A549 (cell line): ENCODE data around the gene TBC1D23. TPM values are rescaled to one million over a fixed set of nuclear protein-coding genes. Genes with fewer than 3 reads are reported as not detected.
A peak's percentile ranks its signal among the peaks of the same experiment; 100 is the strongest.

Source experiments
- ATAC-seq, 2 experiments: fragments of 200-7000 bp in 1 of 2; fragments of >200 bp in 1 of 2; cut with Nextera tagmentation in 1 of 2; cut with Tn5 transposase in 1 of 2; 3 replicates each; pipeline versions ENCODE4 v1.8.0 to v1.9.1; 2018 to 2020; ENCODE audit warnings: mild to moderate bottlenecking in 1 of 2, moderate library complexity in 1 of 2
- CTCF ChIA-PET: fragments of 300-600 bp; sonication (Branson Sonifier 250); formaldehyde crosslinking; extraction: SDS; loops from one replicate; lab custom pipeline; 2021; ENCODE audit warnings: antibody characterized with exemption, inconsistent platforms; lab: Yijun Ruan, JAX
- POLR2A ChIA-PET: fragments of 350-600 bp; formaldehyde crosslinking; extraction: SDS; loops from one replicate; lab custom pipeline; 2021; ENCODE audit warnings: antibody characterized with exemption, inconsistent platforms; lab: Yijun Ruan, JAX
- DNase-seq, 2 experiments: peaks; one replicate each; pipeline versions ENCODE4 v3.0.0 to v3.0.0-alpha.2; 2011 to 2016; ENCODE audit warnings: low read depth in 1 of 2, low spot score in 1 of 2
- FAIRE-seq: peaks from 2 replicates; lab custom pipeline; 2011; peaks lifted over from hg19 to GRCh38; lab: Jason Lieb, UNC
- H3K27ac ChIP-seq, 2 experiments: fragments of >200 bp; sonication (Bioruptor Twin); formaldehyde crosslinking; 3 replicates each; pipeline ENCODE4 v1.5.1; 2016 to 2017
- H3K4me1 ChIP-seq: fragments of >200 bp; sonication (Bioruptor Twin); formaldehyde crosslinking; 3 replicates; pipeline ENCODE4 v1.6.1; 2016
- H3K4me2 ChIP-seq: fragments of >200 bp; sonication (Bioruptor Twin); formaldehyde crosslinking; 3 replicates; pipeline ENCODE4 v1.6.1; 2016
- H3K4me3 ChIP-seq: fragments of >200 bp; sonication (Bioruptor Twin); formaldehyde crosslinking; 3 replicates; pipeline ENCODE4 v1.5.1; 2016
- H3K9me3 ChIP-seq: fragments of >200 bp; sonication (Bioruptor Twin); formaldehyde crosslinking; 3 replicates; pipeline ENCODE4 v1.6.1; 2016
- CHD2 ChIP-seq: fragments of 150-350 bp; IDR thresholded peaks from 2 replicates; pipeline ENCODE4 v1.6.1; 2014; ENCODE audit warnings: low read length; ENCODE audit not compliant: partially characterized antibody
- E2F6 ChIP-seq: IDR thresholded peaks from 2 replicates; pipeline ENCODE4 v1.6.1; 2012; ENCODE audit warnings: low read depth, borderline replicate concordance
- EP300 ChIP-seq, 2 experiments: fragments of >200 bp; sonication (Bioruptor Twin); formaldehyde crosslinking; IDR thresholded peaks; 2 replicates in 1 of 2; 3 replicates in 1 of 2; pipeline ENCODE4 v1.6.1; 2016 to 2017
- GATA3 ChIP-seq: IDR thresholded peaks from 2 replicates; pipeline ENCODE4 v1.6.1; 2012; ENCODE audit warnings: borderline replicate concordance
- HDAC2 ChIP-seq: fragments of 200-600 bp; sonication (generic); IDR thresholded peaks from 2 replicates; pipeline ENCODE4 v1.6.1; 2016
- JUN ChIP-seq, 2 experiments: fragments of >200 bp; sonication (Bioruptor Twin); formaldehyde crosslinking; IDR thresholded peaks; 2 replicates in 1 of 2; 3 replicates in 1 of 2; pipeline ENCODE4 v1.6.1; 2016 to 2017
- MAZ ChIP-seq: fragments of 150-350 bp; IDR thresholded peaks from 2 replicates; pipeline ENCODE4 v1.6.1; 2014; ENCODE audit warnings: antibody characterized with exemption, low read depth, low read length, borderline replicate concordance
- NFE2L2 ChIP-seq: fragments of 150-350 bp; conservative IDR thresholded peaks from 2 replicates; pipeline ENCODE4 v1.6.1; 2014; ENCODE audit warnings: low read length
- PBX3 ChIP-seq: IDR thresholded peaks from 2 replicates; pipeline ENCODE4 v1.6.1; 2012
- POLR2A ChIP-seq: IDR thresholded peaks from 2 replicates; pipeline ENCODE4 v1.6.1; 2012; ENCODE audit warnings: mild to moderate bottlenecking, low read length
- POLR2AphosphoS2 ChIP-seq: conservative IDR thresholded peaks from 2 replicates; pipeline ENCODE4 v1.6.1; 2012; ENCODE audit warnings: low read length, improper control_type of control experiment, inconsistent platforms
- RAD21 ChIP-seq, 2 experiments: fragments of >200 bp in 1 of 2; sonication (Bioruptor Twin) in 1 of 2; formaldehyde crosslinking in 1 of 2; IDR thresholded peaks in 1 of 2; conservative IDR thresholded peaks in 1 of 2; 2 replicates in 1 of 2; 3 replicates in 1 of 2; pipeline ENCODE4 v1.6.1; 2012 to 2018; ENCODE audit warnings: inconsistent platforms in 1 of 2
- RARB ChIP-seq: fragments of 250-450 bp; sonication (Bioruptor Pico); IDR thresholded peaks from 2 replicates; pipeline ENCODE4 v1.8.0; 2021; ENCODE audit warnings: mild to moderate bottlenecking, moderate library complexity
- RNF2 ChIP-seq: fragments of 200-600 bp; sonication (generic); IDR thresholded peaks from 2 replicates; pipeline ENCODE4 v1.6.1; 2016; ENCODE audit warnings: low read depth, mild to moderate bottlenecking, antibody characterized with exemption, moderate library complexity, borderline replicate concordance
- SMC3 ChIP-seq: fragments of >200 bp; sonication (Bioruptor Twin); formaldehyde crosslinking; IDR thresholded peaks from 3 replicates; pipeline ENCODE4 v1.6.1; 2018; ENCODE audit warnings: inconsistent platforms
- TFCP2L1 ChIP-seq: fragments of 250-450 bp; sonication (Bioruptor Pico); IDR thresholded peaks from 2 replicates; pipeline ENCODE4 v1.5.0; 2021; ENCODE audit warnings: mild to moderate bottlenecking
- USF2 ChIP-seq: fragments of 450-650 bp; IDR thresholded peaks from 2 replicates; pipeline ENCODE4 v1.6.1; 2014; ENCODE audit warnings: antibody characterized with exemption
- ZC3H11A ChIP-seq: fragments of 450-650 bp; IDR thresholded peaks from 2 replicates; pipeline ENCODE4 v1.6.1; 2014; ENCODE audit warnings: antibody characterized with exemption, mild to moderate bottlenecking
- ZNF302 ChIP-seq: fragments of 250-450 bp; sonication (Bioruptor Pico); IDR thresholded peaks from 2 replicates; pipeline ENCODE4 v1.9.0; 2021; ENCODE audit warnings: inconsistent platforms, mild to moderate bottlenecking, moderate library complexity
- ZSCAN20 ChIP-seq: fragments of 250-450 bp; sonication (Bioruptor Pico); IDR thresholded peaks from 2 replicates; pipeline ENCODE4 v1.8.0; 2022; ENCODE audit warnings: mild to moderate bottlenecking, moderate library complexity
- whole genome bisulfite sequencing: methylation state at CpG from one replicate; pipeline ENCODE4 v1.1.6; 2017; ENCODE audit errors: missing lambda C conversion rate; 5-methylcytosine and 5-hydroxymethylcytosine counted together
- polyA plus RNA-seq, 4 experiments: library from polyadenylated mRNA; depleted of rRNA in 3 of 4; stranded (reverse); fragments of >200 nt; fragmentation: RNase III in 1 of 4; extraction: RNeasy Plus Mini Kit Qiagen cat#74134 plus additional on column Dnase treatment in 1 of 4; gene quantifications; 2 replicates in 3 of 4; 3 replicates in 1 of 4; pipeline ENCODE4 v1.2.3, GENCODE V29; 2011 to 2017

Gene TBC1D23
- polyA plus RNA-seq, 2 of the 4 experiments (the other 2 are of a cell fraction) = 14.5 to 29.4 TPM

GRCh38 chr3:100256731-100257151 lies 4.1 kb upstream of the TBC1D23 start:
- POLR2A ChIA-PET = interaction anchor here (0.7 kb wide), 1 partner anchor 415 kb away, joined by 3 read pairs; no protein-coding TSS in a partner anchor
- H3K4me2 ChIP-seq = no peak overlapping the region
- H3K4me3 ChIP-seq = no peak overlapping the region
- no peak for DNase-seq
- H3K4me1 ChIP-seq = peaks cover 6% of the 10 kb centered on the region; the same call in 2 of the 3 replicates
- CTCF ChIA-PET = interaction anchor here (1.4 to 5.2 kb wide), 4 partner anchors 211 to 425 kb away, joined by 3 to 118 read pairs (median 60); no protein-coding TSS in a partner anchor
- no peak for ATAC-seq
- TF ChIP-seq ZNF302 (CRISPR knock-in tag) (no peak), ZC3H11A (no peak), HDAC2 (no peak), MAZ (no peak), E2F6 (no peak), TFCP2L1 (no peak)
- TF ChIP-seq, all 56 proteins: peak for 0
- FAIRE-seq = no peak
- Histone ChIP-seq H3K9me3 (no peaks in the 10 kb centered on the region), H3K27ac (no peak overlapping the region)

- ChIA-PET POLR2A (no interaction called here), CTCF (interaction anchor here (1.2 to 5.2 kb wide), 3 partner anchors 16 to 426 kb away, joined by 3 to 118 read pairs (median 74); no protein-coding TSS in a partner anchor)
- WGBS = 62% methylated on average over 3 of the region's 3 CpGs
- FAIRE-seq (no peak), DNase-seq (no peak), ATAC-seq (no peak)
- H3K4me3 ChIP-seq = no peak overlapping the region
- TF ChIP-seq PBX3 (no peak), RNF2 (no peak), CHD2 (no peak), RARB (CRISPR knock-in tag) (no peak), POLR2AphosphoS2 (no peak), EP300 (IDR thresholded peaks at IDR 0.05) (no peak), ZSCAN20 (CRISPR knock-in tag) (no peak), RAD21 (conservative IDR thresholded peaks at IDR 0.05 in 1 of 2, IDR thresholded peaks at IDR 0.05 in 1 of 2) (no peak)
- no peak overlapping the region for H3K27ac ChIP-seq
- H3K4me1 ChIP-seq = peaks cover 10% of the 10 kb centered on the region; the same call in 2 of the 3 replicates
- no peaks in the 10 kb centered on the region for H3K9me3 ChIP-seq
- no peak overlapping the region for H3K4me2 ChIP-seq
Measured at GRCh38 chr3:100257586-100257985, 3.2 kb upstream of the TBC1D23 start.

GRCh38 chr3:100260081-100260684 lies 609 bp upstream of the TBC1D23 start:
- CTCF ChIA-PET = interaction anchor here (0.8 to 2.9 kb wide), 7 partner anchors 10 to 437 kb away, joined by 3 to 13 read pairs (median 3); no protein-coding TSS in a partner anchor
- FAIRE-seq (no peak), DNase-seq (no peak), ATAC-seq (peak in 1 of 2 experiments; percentile 3; a peak in 1 of 6 replicates)
- H3K9me3 ChIP-seq = no peaks in the 10 kb centered on the region
- peak overlapping the region; percentile 80 for H3K4me2 ChIP-seq
- WGBS = 48% methylated on average over 18 of the region's 18 CpGs
- H3K27ac ChIP-seq = peak overlapping the region; percentile 70 to 78
- no peak for TF ChIP-seq PBX3
- 0 out of 2 replicates have a peak, but pooled peaks have one; percentile 48 for TF ChIP-seq E2F6
- TF ChIP-seq POLR2A = no peak
- no peak for TF ChIP-seq MAZ
- TF ChIP-seq USF2 = no peak
- 0 out of 2 replicates have a peak, but pooled peaks have one; percentile 8 for TF ChIP-seq NFE2L2
- 0 out of 2 replicates have a peak, but pooled peaks have one; percentile 15 for TF ChIP-seq TFCP2L1
- no peak for TF ChIP-seq GATA3
- TF ChIP-seq SMC3 = no peak
- 0 out of 5 replicates have a peak, but pooled peaks of 1 of the 2 experiments have one; percentile 30 for TF ChIP-seq JUN (IDR thresholded peaks at IDR 0.05)
- H3K4me3 ChIP-seq = peak overlapping the region; percentile 40
- H3K4me1 ChIP-seq = peaks cover 10% of the 10 kb centered on the region; the same call in 2 of the 3 replicates
- POLR2A ChIA-PET = interaction anchor here (0.6 to 1.3 kb wide), 26 partner anchors 9 to 1359 kb away, joined by 3 to 12 read pairs (median 3); partner anchors contain the start of genes CMSS1, DCBLD2, FILIP1L and LNP1
